Heart left ventricle (tissue), 13 donors: ENCODE results near the gene EPN2.

Experiments used
- POLR2A ChIP-seq, 2 donors: fragments of 450-650 bp; IDR thresholded peaks; one replicate each; pipeline ENCODE4 v1.6.1; 2017; ENCODE audit warnings: antibody characterized with exemption in 2 of 2, mild to moderate bottlenecking in 2 of 2, moderate library complexity in 2 of 2
- TF ChIP-seq, protein P1 (sequence below), 12 donors: fragments of 200-600 bp; sonication (generic) in 4 of 12; IDR thresholded peaks; one replicate each; pipeline versions ENCODE4 v1.5.0 to v1.8.0; 2018 to 2022; ENCODE audit warnings: antibody characterized with exemption in 12 of 12, mild to moderate bottlenecking in 5 of 12
- donor health status: ischemic (EF 13 %, LVEDD 7.1; RV severe dilation, severe dysfunction).
- donor health status: DM: no; HTN: yes; CAD: no.
- donor health status: DM: no; HTN: no; CAD: no.
- donor health status: ischemic (EF 25% LVEDD 6.9; RV normal size, moderate dysfunction).
- donor health status: ischemic (EF 25% LVEDD 5.7; RV mildly dilated, moderate dysfunction).
- donor health status: ischemic (EF 35%, LVEDD 5.7; RV mildly dilated, moderate dysfunction).
- donor health status: nonischemic (EF 11% LVEDD 7.7; RV severe dilation, severe dysfunction).
- donor health status: DM: yes; HTN: yes; CAD: no.
- donor health status: PGD.
- donor health status: ischemic (EF 29% LVEDD 5.4; RV normal size, mild dysfunction).
- donor health status: nonischemic (EF 23%, LVEDD 6.1; RV moderate dilation, normal function).

DNA sequence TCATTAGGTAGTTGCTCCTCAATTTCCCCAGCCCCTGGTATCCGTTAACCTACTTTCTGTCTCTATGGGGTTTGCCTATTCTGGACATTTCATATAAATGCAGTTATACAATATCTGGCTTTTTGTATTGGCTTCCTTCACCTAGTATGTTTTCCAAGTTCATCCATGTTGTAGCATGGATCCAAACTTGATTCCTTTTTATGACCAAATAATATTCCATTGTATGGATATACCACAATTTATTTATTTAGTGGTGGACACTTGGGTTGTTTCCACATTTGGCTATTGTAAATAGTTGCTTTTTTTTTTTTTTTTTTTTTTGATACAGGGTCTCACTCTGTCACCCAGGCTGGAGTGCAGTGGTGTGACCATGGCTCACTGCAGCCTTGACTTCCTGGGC, 15.9 kb downstream of the EPN2 start:
- TF ChIP-seq, protein P1, sequence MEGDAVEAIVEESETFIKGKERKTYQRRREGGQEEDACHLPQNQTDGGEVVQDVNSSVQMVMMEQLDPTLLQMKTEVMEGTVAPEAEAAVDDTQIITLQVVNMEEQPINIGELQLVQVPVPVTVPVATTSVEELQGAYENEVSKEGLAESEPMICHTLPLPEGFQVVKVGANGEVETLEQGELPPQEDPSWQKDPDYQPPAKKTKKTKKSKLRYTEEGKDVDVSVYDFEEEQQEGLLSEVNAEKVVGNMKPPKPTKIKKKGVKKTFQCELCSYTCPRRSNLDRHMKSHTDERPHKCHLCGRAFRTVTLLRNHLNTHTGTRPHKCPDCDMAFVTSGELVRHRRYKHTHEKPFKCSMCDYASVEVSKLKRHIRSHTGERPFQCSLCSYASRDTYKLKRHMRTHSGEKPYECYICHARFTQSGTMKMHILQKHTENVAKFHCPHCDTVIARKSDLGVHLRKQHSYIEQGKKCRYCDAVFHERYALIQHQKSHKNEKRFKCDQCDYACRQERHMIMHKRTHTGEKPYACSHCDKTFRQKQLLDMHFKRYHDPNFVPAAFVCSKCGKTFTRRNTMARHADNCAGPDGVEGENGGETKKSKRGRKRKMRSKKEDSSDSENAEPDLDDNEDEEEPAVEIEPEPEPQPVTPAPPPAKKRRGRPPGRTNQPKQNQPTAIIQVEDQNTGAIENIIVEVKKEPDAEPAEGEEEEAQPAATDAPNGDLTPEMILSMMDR (IDR thresholded peaks at IDR 0.05), result no peak
- no peak for TF ChIP-seq POLR2A (IDR thresholded peaks at IDR 0.05)
